SU-DHL-6 (cell line): Measurements from ENCODE around the gene FBN1.

Source experiments
- H2AFZ ChIP-seq: fragments of 200-600 bp; sonication (generic); 2 replicates; pipeline ENCODE4 v1.6.1; 2014; ENCODE audit warnings: low read depth, mild to moderate bottlenecking, moderate library complexity, mixed read lengths, antibody characterized with exemption, low read length; ENCODE audit not compliant: severe bottlenecking
- H3F3A ChIP-seq: fragments of 200-600 bp; shearing (Covaris generic); 2 replicates; pipeline ENCODE4 v1.6.0; 2016; ENCODE audit warnings: antibody characterized with exemption, mild to moderate bottlenecking; ENCODE audit not compliant: insufficient read depth
- H3K27ac ChIP-seq: fragments of 200-600 bp; sonication (generic); 2 replicates; pipeline ENCODE4 v1.5.1; 2016; ENCODE audit warnings: low read depth, mild to moderate bottlenecking, low read length, moderate library complexity, mixed read lengths
- H3K27me3 ChIP-seq: fragments of 200-600 bp; sonication (generic), shearing (Covaris generic); 2 replicates; pipeline ENCODE4 v1.6.0; 2014; ENCODE audit warnings: mild to moderate bottlenecking, low read length
- H3K36me3 ChIP-seq: fragments of 200-600 bp; sonication (generic); 2 replicates; pipeline ENCODE4 v1.6.1; 2014; ENCODE audit warnings: mild to moderate bottlenecking, low read length, mixed read lengths
- H3K4me2 ChIP-seq: fragments of 300-600, 200-600 bp; shearing (Covaris generic), sonication (generic); 2 replicates; pipeline ENCODE4 v1.6.0; 2014; ENCODE audit warnings: low read length, low read depth, mild to moderate bottlenecking; ENCODE audit not compliant: poor library complexity, severe bottlenecking
- H3K4me3 ChIP-seq: fragments of 200-600 bp; sonication (generic); 2 replicates; pipeline ENCODE4 v1.5.1; 2014; ENCODE audit warnings: antibody characterized with exemption, low read length, mild to moderate bottlenecking, mixed read lengths; ENCODE audit not compliant: insufficient read depth, poor library complexity, severe bottlenecking
- H3K79me2 ChIP-seq: fragments of 200-600 bp; sonication (generic); 2 replicates; pipeline ENCODE4 v1.6.1; 2014; ENCODE audit warnings: mild to moderate bottlenecking, low read length, moderate library complexity; ENCODE audit not compliant: insufficient read depth
- H3K9ac ChIP-seq: fragments of 200-600 bp; sonication (generic); 2 replicates; pipeline ENCODE4 v1.7.0; 2014; ENCODE audit warnings: mild to moderate bottlenecking, low read length
- H3K9me2 ChIP-seq: fragments of 200-600 bp; sonication (generic); replicated peaks from 2 replicates; pipeline ENCODE4 v1.6.1; 2014; ENCODE audit warnings: low read length; ENCODE audit not compliant: insufficient read depth
- H3K9me3 ChIP-seq: fragments of 200-600 bp; sonication (generic); 2 replicates; pipeline ENCODE4 v1.6.1; 2014; ENCODE audit warnings: low read length, mixed read lengths; ENCODE audit not compliant: insufficient read depth
- H4K20me1 ChIP-seq: fragments of 200-600 bp; sonication (generic); 2 replicates; pipeline ENCODE4 v1.6.1; 2014; ENCODE audit warnings: low read depth, mild to moderate bottlenecking, antibody characterized with exemption, low read length, moderate library complexity, mixed read lengths
- EZH2phosphoT487 ChIP-seq: fragments of 200-600 bp; sonication (generic), shearing (Covaris generic); conservative IDR thresholded peaks from 2 replicates; pipeline ENCODE4 v1.6.1; 2018; ENCODE audit warnings: mild to moderate bottlenecking, antibody characterized with exemption, low read length, moderate library complexity, mixed read lengths
- TF ChIP-seq, protein P1 (sequence below): fragments of 200-600 bp; sonication (generic); IDR thresholded peaks from one replicate; pipeline ENCODE4 v1.5.1; 2017; ENCODE audit warnings: antibody characterized with exemption, mild to moderate bottlenecking, low read length, moderate library complexity; ENCODE audit not compliant: insufficient read depth, poor library complexity, severe bottlenecking

FBN1 gene

GRCh38 chr15:48493084-48493762, 152.3 kb downstream of the FBN1 start:
- no peaks in the 10 kb centered on the region for H3F3A ChIP-seq
- TF ChIP-seq, protein P1, sequence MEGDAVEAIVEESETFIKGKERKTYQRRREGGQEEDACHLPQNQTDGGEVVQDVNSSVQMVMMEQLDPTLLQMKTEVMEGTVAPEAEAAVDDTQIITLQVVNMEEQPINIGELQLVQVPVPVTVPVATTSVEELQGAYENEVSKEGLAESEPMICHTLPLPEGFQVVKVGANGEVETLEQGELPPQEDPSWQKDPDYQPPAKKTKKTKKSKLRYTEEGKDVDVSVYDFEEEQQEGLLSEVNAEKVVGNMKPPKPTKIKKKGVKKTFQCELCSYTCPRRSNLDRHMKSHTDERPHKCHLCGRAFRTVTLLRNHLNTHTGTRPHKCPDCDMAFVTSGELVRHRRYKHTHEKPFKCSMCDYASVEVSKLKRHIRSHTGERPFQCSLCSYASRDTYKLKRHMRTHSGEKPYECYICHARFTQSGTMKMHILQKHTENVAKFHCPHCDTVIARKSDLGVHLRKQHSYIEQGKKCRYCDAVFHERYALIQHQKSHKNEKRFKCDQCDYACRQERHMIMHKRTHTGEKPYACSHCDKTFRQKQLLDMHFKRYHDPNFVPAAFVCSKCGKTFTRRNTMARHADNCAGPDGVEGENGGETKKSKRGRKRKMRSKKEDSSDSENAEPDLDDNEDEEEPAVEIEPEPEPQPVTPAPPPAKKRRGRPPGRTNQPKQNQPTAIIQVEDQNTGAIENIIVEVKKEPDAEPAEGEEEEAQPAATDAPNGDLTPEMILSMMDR, result no peak
- no peak for TF ChIP-seq EZH2phosphoT487
- no peaks in the 10 kb centered on the region for H4K20me1 ChIP-seq
- no peak overlapping the region for H3K27ac ChIP-seq
- H3K27me3 ChIP-seq, result no peaks in the 10 kb centered on the region
- H3K79me2 ChIP-seq, result no peaks in the 10 kb centered on the region
- H2AFZ ChIP-seq, result no peak overlapping the region
- H3K9me2 ChIP-seq, result no peaks in the 10 kb centered on the region
- no peaks in the 10 kb centered on the region for H3K9me3 ChIP-seq
- H3K9ac ChIP-seq, result no peak overlapping the region
- H3K36me3 ChIP-seq, result no peaks in the 10 kb centered on the region
- no peak overlapping the region for H3K4me2 ChIP-seq
- H3K4me3 ChIP-seq, result no peak overlapping the region

GRCh38 chr15:48486228-48486627, 159.3 kb downstream of the FBN1 start:
- TF ChIP-seq, protein P1, result no peak
- no peak for TF ChIP-seq EZH2phosphoT487
- no peak overlapping the region for H3K4me3 ChIP-seq
- no peaks in the 10 kb centered on the region for H3F3A ChIP-seq

DNA sequence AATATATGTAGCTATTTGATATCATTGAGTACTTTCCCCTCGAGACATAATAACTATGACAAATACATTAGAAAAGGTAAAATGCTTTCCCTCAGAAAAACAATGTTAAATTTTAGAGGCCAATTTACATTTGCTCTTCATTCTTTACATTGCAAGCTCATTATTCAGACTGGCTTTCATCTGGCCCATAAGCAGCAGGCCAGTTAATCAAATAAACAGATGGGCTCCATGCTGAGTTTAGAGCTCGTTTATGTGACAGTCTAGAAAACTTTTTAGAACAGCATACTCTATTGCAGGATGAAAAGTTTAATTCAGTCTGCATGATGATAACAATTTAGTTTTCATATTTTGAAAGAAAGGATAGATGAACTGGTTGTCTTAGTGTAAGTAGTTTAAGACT, 163.7 kb downstream of the FBN1 start:
- no peaks in the 10 kb centered on the region for H3K27me3 ChIP-seq
- no peak overlapping the region for H2AFZ ChIP-seq
- H4K20me1 ChIP-seq, result no peaks in the 10 kb centered on the region
- no peaks in the 10 kb centered on the region for H3K79me2 ChIP-seq
- no peak overlapping the region for H3K4me3 ChIP-seq
- TF ChIP-seq, protein P1, result no peak
- H3K4me2 ChIP-seq, result no peak overlapping the region
- no peak overlapping the region for H3K27ac ChIP-seq
- H3F3A ChIP-seq, result no peaks in the 10 kb centered on the region
- H3K9me3 ChIP-seq, result no peaks in the 10 kb centered on the region
- no peaks in the 10 kb centered on the region for H3K9me2 ChIP-seq
- no peak overlapping the region for H3K9ac ChIP-seq
- no peaks in the 10 kb centered on the region for H3K36me3 ChIP-seq

More at GRCh38 chr15:48486228-48486627, 159.3 kb downstream of the FBN1 start:
- no peak overlapping the region for H2AFZ ChIP-seq
- no peaks in the 10 kb centered on the region for H3K9me2 ChIP-seq
- no peaks in the 10 kb centered on the region for H3K79me2 ChIP-seq
- no peaks in the 10 kb centered on the region for H3K27me3 ChIP-seq
- H3K36me3 ChIP-seq, result no peaks in the 10 kb centered on the region
- H3K4me2 ChIP-seq, result no peak overlapping the region
- H4K20me1 ChIP-seq, result no peaks in the 10 kb centered on the region
- no peaks in the 10 kb centered on the region for H3K9me3 ChIP-seq
- no peak overlapping the region for H3K9ac ChIP-seq
- no peak overlapping the region for H3K27ac ChIP-seq
